Activated T-cell treated with anti-CD3 and anti-CD28 coated beads, Interleukin-2, amount 50 U/mL, for 4 hours (primary cell): ENCODE data around the gene SCAPER. TPM values are rescaled to one million over a fixed set of nuclear protein-coding genes. Genes with fewer than 3 reads are reported as not detected.

ENCODE experiments used
- total RNA-seq, 3 donors: library from RNA; stranded (reverse); gene quantifications; one replicate each; pipeline ENCODE4 v1.2.1, GENCODE V29; 2021

The SCAPER gene
- total RNA-seq, 3 donors from 2014 or later = 13.0 to 14.8 (median 14.8) TPM

Other genes with a start within 250 kb of the SCAPER start
- 10 to 100 TPM; 26.7 to 30.3 (median 27.5) TPM for gene RCN2, start 26.4 kb upstream of the SCAPER start, total RNA-seq
- gene PSTPIP1, start 89.8 kb upstream of the SCAPER start, total RNA-seq = 100 to 1,000 TPM in 1 of 3 donors, 10 to 100 TPM in 2; 85.4 to 130 (median 92.1) TPM
- gene TSPAN3, start 165.8 kb upstream of the SCAPER start, total RNA-seq = 10 to 100 TPM; 38.6 to 53.1 (median 42.8) TPM